Endothelial cell of umbilical vein (primary cell): Measurements from ENCODE around the gene CACNA2D1. TPM values are rescaled to one million over a fixed set of nuclear protein-coding genes. Genes with fewer than 3 reads are reported as not detected.

Source experiments
- BruUV-seq: library from RNA; stranded (reverse); fragments of 400-500 nt; replicated peaks from 2 replicates; lab custom pipeline; 2021; lab: Mats Ljungman, UMichigan
- CTCF ChIA-PET: fragments of 300-600, 350-600 bp; sonication (Branson Sonifier 250); formaldehyde crosslinking; loops from one replicate; lab custom pipeline; 2021; ENCODE audit warnings: antibody characterized with exemption, inconsistent platforms; lab: Charles Lee
- POLR2A ChIA-PET: fragments of 300-600, 350-600 bp; sonication (Branson Sonifier 250); formaldehyde crosslinking; loops from one replicate; lab custom pipeline; 2021; ENCODE audit warnings: antibody characterized with exemption, inconsistent platforms; lab: Charles Lee
- DNase-seq: peaks from one replicate; pipeline ENCODE4 v3.0.0-alpha.2; 2011; ENCODE audit warnings: low read depth, low spot score
- FAIRE-seq: peaks from 2 replicates; lab custom pipeline; 2011; peaks lifted over from hg19 to GRCh38; lab: Jason Lieb, UNC
- H2AFZ ChIP-seq: 2 replicates; pipeline ENCODE4 v1.6.0; 2012; ENCODE audit warnings: low read depth, low read length, control low read depth, inconsistent platforms
- H3K27ac ChIP-seq: 2 replicates; pipeline ENCODE4 v1.5.1; 2011; ENCODE audit warnings: low read depth, mild to moderate bottlenecking, control low read depth, low read length, moderate library complexity; ENCODE audit not compliant: insufficient read depth
- H3K27me3 ChIP-seq, 2 experiments: 2 replicates each; pipeline versions ENCODE4 v1.6.0 to v1.6.1; 2011; ENCODE audit warnings: low read length in 2 of 2, mixed read lengths in 1 of 2; ENCODE audit not compliant: control insufficient read depth in 2 of 2, insufficient read depth in 2 of 2
- H3K36me3 ChIP-seq, 2 experiments: 2 replicates in 1 of 2; 3 replicates in 1 of 2; pipeline ENCODE4 v1.5.1; 2011; ENCODE audit warnings: low read length in 2 of 2, mild to moderate bottlenecking in 1 of 2, moderate library complexity in 1 of 2; ENCODE audit not compliant: control insufficient read depth in 2 of 2, insufficient read depth in 2 of 2; ENCODE audit errors: extremely low read depth in 1 of 2
- H3K4me1 ChIP-seq: 3 replicates; pipeline ENCODE4 v1.5.1; 2011; ENCODE audit warnings: mild to moderate bottlenecking, low read length; ENCODE audit not compliant: control insufficient read depth, insufficient read depth; ENCODE audit errors: extremely low read depth
- H3K4me2 ChIP-seq: 2 replicates; pipeline ENCODE4 v1.6.1; 2011; ENCODE audit warnings: low read length, control low read depth, mixed read lengths; ENCODE audit not compliant: insufficient read depth
- H3K4me3 ChIP-seq, 3 experiments: fragments of 200-600 bp in 1 of 3; sonication (generic), shearing (Covaris generic) in 1 of 3; replicated peaks in 1 of 3; 2 replicates each; pipeline ENCODE4 v1.5.1; 2011 to 2016; ENCODE audit warnings: control low read depth in 3 of 3, low read length in 3 of 3, mild to moderate bottlenecking in 2 of 3, inconsistent platforms in 1 of 3, low read depth in 1 of 3, moderate library complexity in 1 of 3; ENCODE audit not compliant: insufficient read depth in 1 of 3
- H3K79me2 ChIP-seq: 2 replicates; pipeline ENCODE4 v1.6.0; 2012; ENCODE audit warnings: low read length, inconsistent platforms; ENCODE audit not compliant: control insufficient read depth, insufficient read depth
- H3K9ac ChIP-seq: replicated peaks from 2 replicates; pipeline ENCODE3; 2011; ENCODE audit warnings: low read length, control low read depth; ENCODE audit not compliant: insufficient read depth; ENCODE audit errors: extremely low read depth
- H3K9me1 ChIP-seq: replicated peaks from 3 replicates; pipeline ENCODE4 v1.6.0; 2011; ENCODE audit warnings: mild to moderate bottlenecking, low read length; ENCODE audit not compliant: control insufficient read depth, insufficient read depth; ENCODE audit errors: extremely low read depth
- H3K9me3 ChIP-seq: replicated peaks from 2 replicates; pipeline ENCODE4 v1.5.1; 2012; ENCODE audit warnings: low read length, inconsistent platforms; ENCODE audit not compliant: control insufficient read depth, insufficient read depth
- H4K20me1 ChIP-seq: replicated peaks from 2 replicates; pipeline ENCODE3; 2011; ENCODE audit warnings: mild to moderate bottlenecking, low read length; ENCODE audit not compliant: control insufficient read depth, insufficient read depth; ENCODE audit errors: extremely low read depth
- CTCF ChIP-seq, 2 donors: IDR thresholded peaks; 1 replicate in 1 of 2; 2 replicates in 1 of 2; pipeline ENCODE4 v1.5.1; 2011; ENCODE audit warnings: low read length in 2 of 2, mild to moderate bottlenecking in 2 of 2, moderate library complexity in 2 of 2, control low read depth in 1 of 2, inconsistent platforms in 1 of 2, low read depth in 1 of 2; ENCODE audit not compliant: insufficient read depth in 1 of 2; ENCODE audit errors: extremely low read depth in 1 of 2
- EZH2 ChIP-seq: IDR thresholded peaks from 2 replicates; pipeline ENCODE4 v1.6.1; 2012; ENCODE audit warnings: borderline replicate concordance, low read depth, mild to moderate bottlenecking, moderate library complexity, low read length, inconsistent platforms; ENCODE audit not compliant: severe bottlenecking
- FOS ChIP-seq: IDR thresholded peaks from 2 replicates; pipeline ENCODE4 v1.6.1; 2011; ENCODE audit warnings: mild to moderate bottlenecking, low read length, moderate library complexity, borderline replicate concordance; ENCODE audit not compliant: insufficient read depth
- GATA2 ChIP-seq: IDR thresholded peaks from 2 replicates; pipeline ENCODE4 v1.7.0; 2011; ENCODE audit warnings: low read depth, mild to moderate bottlenecking, moderate library complexity, mixed read lengths, low read length; ENCODE audit not compliant: insufficient read length, insufficient read depth
- JUN ChIP-seq: IDR thresholded peaks from 2 replicates; pipeline ENCODE4 v1.6.1; 2011; ENCODE audit warnings: borderline replicate concordance, low read depth; ENCODE audit not compliant: insufficient read length, insufficient read depth
- MAX ChIP-seq: IDR thresholded peaks from 2 replicates; pipeline ENCODE4 v1.6.1; 2011; ENCODE audit not compliant: insufficient read depth, insufficient read length
- MYC ChIP-seq: IDR thresholded peaks from one replicate; pipeline ENCODE4 v1.6.1; 2011; ENCODE audit warnings: mild to moderate bottlenecking, low read depth, low read length
- POLR2A ChIP-seq: IDR thresholded peaks from 2 replicates; pipeline ENCODE4 v1.6.1; 2012; ENCODE audit warnings: low read depth, mild to moderate bottlenecking, control low read depth, low read length
- POLR2AphosphoS5 ChIP-seq: IDR thresholded peaks from 2 replicates; pipeline ENCODE4 v1.6.1; 2012; ENCODE audit warnings: low read depth, mild to moderate bottlenecking, control low read depth, low read length, moderate library complexity; ENCODE audit not compliant: insufficient read depth
- dilution Hi-C: fragments of 300-500 bp; cut with MboI; formaldehyde crosslinking; loops from one replicate; pipeline ENCODE4 v1.15.0; 2019; ENCODE audit warnings: low sequenced_read_pairs; ENCODE audit not compliant: extremely low pct_ligation_motif_present
- intact Hi-C: fragments of 100-400 bp; cut with micrococcal nuclease; formaldehyde crosslinking; loops from one replicate; pipeline ENCODE4 v1.10.0; 2022
- polyA plus RNA-seq, 4 experiments: library from polyadenylated mRNA; depleted of rRNA in 3 of 4; stranded (reverse) in 3 of 4; unstranded in 1 of 4; fragments of >200 nt; gene quantifications; 2 replicates each; pipeline versions ENCODE4 v1.2.1 to v1.2.3, GENCODE V29; 2011 to 2012; ENCODE audit warnings: missing spikeins in 1 of 4
- total RNA-seq: library from RNA; stranded (reverse); gene quantifications from 2 replicates; pipeline ENCODE4 v1.2.3, GENCODE V29; 2021

The CACNA2D1 gene
- total and polyA plus RNA-seq, 2 donors (not counting 3 experiments of a cell fraction or from before 2014, with no cell fraction given): 4.1 to 38.6 TPM

- DNase-seq (no peak), FAIRE-seq (no peak)
- Histone ChIP-seq H3K27me3 (no peaks in the 10 kb centered on the region), H3K9ac (no peak overlapping the region), H3K36me3 (no peaks in the 10 kb centered on the region), H3K9me3 (no peaks in the 10 kb centered on the region), H2AFZ (no peak overlapping the region), H3K4me1 (no peaks in the 10 kb centered on the region), H3K27ac (no peak overlapping the region), H3K79me2 (no peaks in the 10 kb centered on the region), H4K20me1 (no peaks in the 10 kb centered on the region), H3K9me1 (no peaks in the 10 kb centered on the region), H3K4me3 (no peak overlapping the region), H3K4me2 (no peak overlapping the region)
- BruUV-seq: no TSS peak
- intact Hi-C loops: no loop called here
- TF ChIP-seq CTCF (IDR thresholded peaks at IDR 0.05; ENCODE audit: extremely low read depth in 1 of 2, insufficient read depth in 1 of 2, low read depth in 1 of 2, low read length in 2 of 2) (no peak), JUN (no peak), EZH2 (no peak), GATA2 (no peak), MYC (no peak), FOS (no peak), MAX (no peak), POLR2AphosphoS5 (no peak), POLR2A (no peak)
- dilution Hi-C loops: no loop called here
- ChIA-PET CTCF (no interaction called here), POLR2A (no interaction called here)
Observed at GRCh38 chr7:82364048-82364447, 79.5 kb downstream of the CACNA2D1 start.
